Activated CD8-positive, alpha-beta memory T cell treated with anti-CD3 and anti-CD28 coated beads, Interleukin-2, amount 50 U/mL, for 24 hours (primary cell): ENCODE results near the gene MAGEB1.

Source experiments
- DNase-seq: peaks from one replicate; pipeline ENCODE4 v3.0.0-alpha.2; 2020; ENCODE audit errors: extremely low read depth

MAGEB1 gene

GRCh38 chrX:30296408-30297254 lies 49.7 kb downstream of the MAGEB1 start:
- DNase-seq = no peak

- DNase-seq = no peak
These were observed 54.3 kb downstream of the MAGEB1 start for GRCh38 chrX:30301208-30301607.
